GF-D8 (cell line): ENCODE results near the gene CYP11A1.
"Not testable (repeated sequence)": the region's sequence is repeated elsewhere in the genome, so short reads cannot be mapped to it uniquely, and the experiment has no call there.

Experiments
- DNase-seq: peaks from one replicate; lab custom pipeline; 2025; lab: John Stamatoyannopoulos, UW

The CYP11A1 gene

GRCh38 chr15:74374648-74375302, 7.3 kb upstream of the CYP11A1 start:
- no peak for DNase-seq

GRCh38 chr15:74373731-74374647, 6.5 kb upstream of the CYP11A1 start:
- peak; percentile 41 for DNase-seq

GRCh38 chr15:74373056-74373650, 5.7 kb upstream of the CYP11A1 start:
- no peak for DNase-seq

GRCh38 chr15:74370471-74370870, 3.0 kb upstream of the CYP11A1 start:
- DNase-seq = no peak

GRCh38 chr15:74369756-74370155, 2.3 kb upstream of the CYP11A1 start:
- no peak for DNase-seq

- DNase-seq = no peak
Measured at GRCh38 chr15:74369084-74369745, 1.8 kb upstream of the CYP11A1 start.

- DNase-seq = no peak
Measured at GRCh38 chr15:74368121-74368520, 675 bp upstream of the CYP11A1 start.

- no peak for DNase-seq
Measured at GRCh38 chr15:74365598-74366445, 1.6 kb downstream of the CYP11A1 start.

- DNase-seq = no peak
Measured at GRCh38 chr15:74364936-74365597, 2.4 kb downstream of the CYP11A1 start.

GRCh38 chr15:74362482-74362881, 5.0 kb downstream of the CYP11A1 start:
- DNase-seq = no peak

- not testable (repeated sequence) for DNase-seq
Measured at GRCh38 chr15:74360855-74361254, 6.6 kb downstream of the CYP11A1 start.

GRCh38 chr15:74359376-74359775, 8.1 kb downstream of the CYP11A1 start:
- not testable (repeated sequence) for DNase-seq

GRCh38 chr15:74357514-74357913, 9.9 kb downstream of the CYP11A1 start:
- DNase-seq = not testable (repeated sequence)

GRCh38 chr15:74356050-74356449, 11.4 kb downstream of the CYP11A1 start:
- not testable (repeated sequence) for DNase-seq

GRCh38 chr15:74353992-74354391, 13.5 kb downstream of the CYP11A1 start:
- DNase-seq = not testable (repeated sequence)

- DNase-seq = no peak
Measured at GRCh38 chr15:74352393-74352910, 15.0 kb downstream of the CYP11A1 start.

- no peak for DNase-seq
Measured at GRCh38 chr15:74351670-74352069, 15.8 kb downstream of the CYP11A1 start.

GRCh38 chr15:74350295-74351275, 16.9 kb downstream of the CYP11A1 start:
- no peak for DNase-seq

GRCh38 chr15:74349241-74349778, 18.1 kb downstream of the CYP11A1 start:
- no peak for DNase-seq
